HepG2 (cell line): ENCODE results near the gene SCAMP3. TPM values are rescaled to one million over a fixed set of nuclear protein-coding genes. Genes with fewer than 3 reads are reported as not detected.

ENCODE experiments used
- HES4 ChIP-seq: sonication (generic); formaldehyde crosslinking; IDR thresholded peaks from 2 replicates; pipeline ENCODE4 v1.9.0; 2021; ENCODE audit warnings: mild to moderate bottlenecking, missing genetic modification reagents, borderline replicate concordance
- PAF1 ChIP-seq: IDR thresholded peaks from 2 replicates; pipeline ENCODE4 v1.6.1; 2016; ENCODE audit warnings: missing genetic modification reagents, missing compliant biosample characterization
- SKI ChIP-seq: fragments of 450-650 bp; IDR thresholded peaks from one replicate; pipeline ENCODE4 v1.6.1; 2018; ENCODE audit warnings: mild to moderate bottlenecking; ENCODE audit not compliant: partially characterized antibody
- SPEN ChIP-seq: sonication (generic); formaldehyde crosslinking; IDR thresholded peaks from 2 replicates; pipeline ENCODE4 v1.5.1; 2020; ENCODE audit warnings: low read depth, mild to moderate bottlenecking, missing genetic modification reagents
- ZFAT ChIP-seq: sonication (generic); formaldehyde crosslinking; conservative IDR thresholded peaks from 2 replicates; pipeline ENCODE4 v1.8.1; 2023; ENCODE audit warnings: missing genetic modification reagents, inconsistent platforms
- ZMYM3 ChIP-seq: sonication (generic); formaldehyde crosslinking; IDR thresholded peaks from 2 replicates; pipeline ENCODE4 v1.5.1; 2020; ENCODE audit warnings: mild to moderate bottlenecking, missing genetic modification reagents
- ZNF274 ChIP-seq: sonication (generic); formaldehyde crosslinking; IDR thresholded peaks from 2 replicates; pipeline ENCODE4 v1.5.1; 2020; ENCODE audit warnings: mild to moderate bottlenecking, missing genetic modification reagents
- ZNF441 ChIP-seq: sonication (generic); formaldehyde crosslinking; IDR thresholded peaks from 2 replicates; pipeline ENCODE4 v1.7.0; 2021; ENCODE audit warnings: missing genetic modification reagents, borderline replicate concordance
- ZNF672 ChIP-seq: sonication (generic); formaldehyde crosslinking; IDR thresholded peaks from 2 replicates; pipeline ENCODE4 v1.8.1; 2022; ENCODE audit warnings: missing genetic modification reagents
- polyA plus RNA-seq, 8 experiments: library from polyadenylated mRNA; depleted of rRNA in 3 of 8; stranded (reverse) in 7 of 8; unstranded in 1 of 8; fragments of >200 nt; fragmentation: Illumina TruSeq in 4 of 8; extraction: Trizol in 4 of 8; gene quantifications; 2 replicates each; pipeline versions ENCODE4 v1.2.1 to v1.2.3, GENCODE V29; 2011 to 2016; ENCODE audit warnings: low read depth in 4 of 8, missing spikeins in 1 of 8, mixed read lengths in 1 of 8; ENCODE audit not compliant: insufficient read depth in 1 of 8
- total RNA-seq, 5 experiments: library from RNA; depleted of rRNA; stranded (reverse); fragments of >200 nt; fragmentation: Illumina TruSeq; extraction: Trizol; gene quantifications; 2 replicates each; pipeline ENCODE4 v1.2.3, GENCODE V29; 2016; ENCODE audit warnings: low read depth in 1 of 5
- TF ChIP-seq, protein P1 (sequence below): IDR thresholded peaks from 2 replicates; pipeline ENCODE4 v1.6.1; 2012; ENCODE audit warnings: low read length, improper control_type of control experiment
- TF ChIP-seq, protein P2 (sequence below): sonication (generic); formaldehyde crosslinking; IDR thresholded peaks from 2 replicates; pipeline ENCODE4 v1.4.0; 2020; ENCODE audit warnings: low read depth, missing genetic modification reagents
- TF ChIP-seq, protein P3 (sequence below), 2 experiments: fragments of 450-650 bp in 1 of 2; sonication (generic) in 1 of 2; formaldehyde crosslinking in 1 of 2; IDR thresholded peaks; 2 replicates each; pipeline versions ENCODE4 v1.6.1 to v1.8.0; 2016 to 2022; ENCODE audit warnings: antibody characterized with exemption in 1 of 2, mild to moderate bottlenecking in 1 of 2, missing genetic modification reagents in 1 of 2

SCAMP3 gene
- total and polyA plus RNA-seq, 2 of the 13 experiments (the other 11 are each of a cell fraction or from before 2014, with no cell fraction given), result 46.8 to 83.3 TPM

DNA sequence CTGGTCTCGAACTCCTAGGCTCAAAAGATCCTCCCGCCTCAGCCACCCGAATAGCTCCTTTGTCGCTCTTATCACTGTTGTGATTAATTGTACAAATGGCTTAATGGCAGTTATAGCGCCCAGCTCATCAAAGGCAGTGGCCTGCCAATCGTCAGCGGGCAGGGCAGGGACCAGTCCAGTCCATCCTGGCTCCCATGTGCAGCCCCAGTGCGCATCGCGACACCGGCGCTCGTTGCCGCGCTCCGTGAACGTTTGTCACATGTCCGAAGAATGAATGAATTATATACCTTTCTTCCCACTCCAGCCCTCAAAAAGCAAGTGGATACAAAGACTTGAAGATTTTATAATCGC is 35.3 kb downstream of the SCAMP3 start (continued):
- TF ChIP-seq, protein P1, sequence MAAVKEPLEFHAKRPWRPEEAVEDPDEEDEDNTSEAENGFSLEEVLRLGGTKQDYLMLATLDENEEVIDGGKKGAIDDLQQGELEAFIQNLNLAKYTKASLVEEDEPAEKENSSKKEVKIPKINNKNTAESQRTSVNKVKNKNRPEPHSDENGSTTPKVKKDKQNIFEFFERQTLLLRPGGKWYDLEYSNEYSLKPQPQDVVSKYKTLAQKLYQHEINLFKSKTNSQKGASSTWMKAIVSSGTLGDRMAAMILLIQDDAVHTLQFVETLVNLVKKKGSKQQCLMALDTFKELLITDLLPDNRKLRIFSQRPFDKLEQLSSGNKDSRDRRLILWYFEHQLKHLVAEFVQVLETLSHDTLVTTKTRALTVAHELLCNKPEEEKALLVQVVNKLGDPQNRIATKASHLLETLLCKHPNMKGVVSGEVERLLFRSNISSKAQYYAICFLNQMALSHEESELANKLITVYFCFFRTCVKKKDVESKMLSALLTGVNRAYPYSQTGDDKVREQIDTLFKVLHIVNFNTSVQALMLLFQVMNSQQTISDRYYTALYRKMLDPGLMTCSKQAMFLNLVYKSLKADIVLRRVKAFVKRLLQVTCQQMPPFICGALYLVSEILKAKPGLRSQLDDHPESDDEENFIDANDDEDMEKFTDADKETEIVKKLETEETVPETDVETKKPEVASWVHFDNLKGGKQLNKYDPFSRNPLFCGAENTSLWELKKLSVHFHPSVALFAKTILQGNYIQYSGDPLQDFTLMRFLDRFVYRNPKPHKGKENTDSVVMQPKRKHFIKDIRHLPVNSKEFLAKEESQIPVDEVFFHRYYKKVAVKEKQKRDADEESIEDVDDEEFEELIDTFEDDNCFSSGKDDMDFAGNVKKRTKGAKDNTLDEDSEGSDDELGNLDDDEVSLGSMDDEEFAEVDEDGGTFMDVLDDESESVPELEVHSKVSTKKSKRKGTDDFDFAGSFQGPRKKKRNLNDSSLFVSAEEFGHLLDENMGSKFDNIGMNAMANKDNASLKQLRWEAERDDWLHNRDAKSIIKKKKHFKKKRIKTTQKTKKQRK, result no peak
- TF ChIP-seq ZNF672 (no peak), PAF1 (CRISPR knock-in tag) (no peak), HES4 (no peak), ZNF274 (CRISPR knock-in tag) (0 out of 2 replicates have a peak, but pooled peaks have one; percentile 43), ZFAT (CRISPR knock-in tag) (no peak), SPEN (CRISPR knock-in tag) (no peak; the same call in 1 of the 2 replicates), ZNF441 (CRISPR knock-in tag) (no peak), SKI (no peak), ZMYM3 (CRISPR knock-in tag) (no peak)
- TF ChIP-seq, protein P2, sequence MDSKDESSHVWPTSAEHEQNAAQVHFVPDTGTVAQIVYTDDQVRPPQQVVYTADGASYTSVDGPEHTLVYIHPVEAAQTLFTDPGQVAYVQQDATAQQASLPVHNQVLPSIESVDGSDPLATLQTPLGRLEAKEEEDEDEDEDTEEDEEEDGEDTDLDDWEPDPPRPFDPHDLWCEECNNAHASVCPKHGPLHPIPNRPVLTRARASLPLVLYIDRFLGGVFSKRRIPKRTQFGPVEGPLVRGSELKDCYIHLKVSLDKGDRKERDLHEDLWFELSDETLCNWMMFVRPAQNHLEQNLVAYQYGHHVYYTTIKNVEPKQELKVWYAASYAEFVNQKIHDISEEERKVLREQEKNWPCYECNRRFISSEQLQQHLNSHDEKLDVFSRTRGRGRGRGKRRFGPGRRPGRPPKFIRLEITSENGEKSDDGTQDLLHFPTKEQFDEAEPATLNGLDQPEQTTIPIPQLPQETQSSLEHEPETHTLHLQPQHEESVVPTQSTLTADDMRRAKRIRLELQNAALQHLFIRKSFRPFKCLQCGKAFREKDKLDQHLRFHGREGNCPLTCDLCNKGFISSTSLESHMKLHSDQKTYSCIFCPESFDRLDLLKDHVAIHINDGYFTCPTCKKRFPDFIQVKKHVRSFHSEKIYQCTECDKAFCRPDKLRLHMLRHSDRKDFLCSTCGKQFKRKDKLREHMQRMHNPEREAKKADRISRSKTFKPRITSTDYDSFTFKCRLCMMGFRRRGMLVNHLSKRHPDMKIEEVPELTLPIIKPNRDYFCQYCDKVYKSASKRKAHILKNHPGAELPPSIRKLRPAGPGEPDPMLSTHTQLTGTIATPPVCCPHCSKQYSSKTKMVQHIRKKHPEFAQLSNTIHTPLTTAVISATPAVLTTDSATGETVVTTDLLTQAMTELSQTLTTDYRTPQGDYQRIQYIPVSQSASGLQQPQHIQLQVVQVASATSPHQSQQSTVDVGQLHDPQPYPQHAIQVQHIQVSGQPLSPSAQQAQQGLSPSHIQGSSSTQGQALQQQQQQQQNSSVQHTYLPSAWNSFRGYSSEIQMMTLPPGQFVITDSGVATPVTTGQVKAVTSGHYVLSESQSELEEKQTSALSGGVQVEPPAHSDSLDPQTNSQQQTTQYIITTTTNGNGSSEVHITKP (CRISPR knock-in tag), result no peak
- TF ChIP-seq, protein P3, sequence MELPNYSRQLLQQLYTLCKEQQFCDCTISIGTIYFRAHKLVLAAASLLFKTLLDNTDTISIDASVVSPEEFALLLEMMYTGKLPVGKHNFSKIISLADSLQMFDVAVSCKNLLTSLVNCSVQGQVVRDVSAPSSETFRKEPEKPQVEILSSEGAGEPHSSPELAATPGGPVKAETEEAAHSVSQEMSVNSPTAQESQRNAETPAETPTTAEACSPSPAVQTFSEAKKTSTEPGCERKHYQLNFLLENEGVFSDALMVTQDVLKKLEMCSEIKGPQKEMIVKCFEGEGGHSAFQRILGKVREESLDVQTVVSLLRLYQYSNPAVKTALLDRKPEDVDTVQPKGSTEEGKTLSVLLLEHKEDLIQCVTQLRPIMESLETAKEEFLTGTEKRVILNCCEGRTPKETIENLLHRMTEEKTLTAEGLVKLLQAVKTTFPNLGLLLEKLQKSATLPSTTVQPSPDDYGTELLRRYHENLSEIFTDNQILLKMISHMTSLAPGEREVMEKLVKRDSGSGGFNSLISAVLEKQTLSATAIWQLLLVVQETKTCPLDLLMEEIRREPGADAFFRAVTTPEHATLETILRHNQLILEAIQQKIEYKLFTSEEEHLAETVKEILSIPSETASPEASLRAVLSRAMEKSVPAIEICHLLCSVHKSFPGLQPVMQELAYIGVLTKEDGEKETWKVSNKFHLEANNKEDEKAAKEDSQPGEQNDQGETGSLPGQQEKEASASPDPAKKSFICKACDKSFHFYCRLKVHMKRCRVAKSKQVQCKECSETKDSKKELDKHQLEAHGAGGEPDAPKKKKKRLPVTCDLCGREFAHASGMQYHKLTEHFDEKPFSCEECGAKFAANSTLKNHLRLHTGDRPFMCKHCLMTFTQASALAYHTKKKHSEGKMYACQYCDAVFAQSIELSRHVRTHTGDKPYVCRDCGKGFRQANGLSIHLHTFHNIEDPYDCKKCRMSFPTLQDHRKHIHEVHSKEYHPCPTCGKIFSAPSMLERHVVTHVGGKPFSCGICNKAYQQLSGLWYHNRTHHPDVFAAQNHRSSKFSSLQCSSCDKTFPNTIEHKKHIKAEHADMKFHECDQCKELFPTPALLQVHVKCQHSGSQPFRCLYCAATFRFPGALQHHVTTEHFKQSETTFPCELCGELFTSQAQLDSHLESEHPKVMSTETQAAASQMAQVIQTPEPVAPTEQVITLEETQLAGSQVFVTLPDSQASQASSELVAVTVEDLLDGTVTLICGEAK (IDR thresholded peaks at IDR 0.05), result no peak
- TF ChIP-seq, protein P3 (CRISPR knock-in tag; IDR thresholded peaks at IDR 0.05), result no peak
